Suprapubic skin (tissue), 4 donors: ENCODE measurements around the gene PARN.

ENCODE experiments used
- CTCF ChIP-seq, 2 donors: fragments of 200-600 bp in 1 of 2; fragments of 450-650 bp in 1 of 2; sonication (generic) in 1 of 2; IDR thresholded peaks; one replicate each; pipeline ENCODE4 v1.5.1; 2016 to 2019; ENCODE audit warnings: antibody characterized with exemption in 2 of 2, mild to moderate bottlenecking in 1 of 2, moderate library complexity in 1 of 2
- EP300 ChIP-seq: sonication (generic); formaldehyde crosslinking; IDR thresholded peaks from one replicate; pipeline ENCODE4 v1.6.1; 2017; ENCODE audit warnings: antibody characterized with exemption
- POLR2A ChIP-seq, 2 donors: fragments of 450-650 bp; IDR thresholded peaks; one replicate each; pipeline ENCODE4 v1.6.1; 2017; ENCODE audit warnings: antibody characterized with exemption in 2 of 2, mild to moderate bottlenecking in 2 of 2, moderate library complexity in 2 of 2
- POLR2AphosphoS5 ChIP-seq, 3 donors: sonication (generic); formaldehyde crosslinking; IDR thresholded peaks; one replicate each; pipeline ENCODE4 v1.6.1; 2017; ENCODE audit warnings: antibody characterized with exemption in 3 of 3

- no peak for TF ChIP-seq EP300
- TF ChIP-seq CTCF (IDR thresholded peaks at IDR 0.05): peak; percentile 52 to 68
- no peak for TF ChIP-seq POLR2A (IDR thresholded peaks at IDR 0.05)
- peak in 2 of 3 donors; percentile 54 to 82 for TF ChIP-seq POLR2AphosphoS5 (IDR thresholded peaks at IDR 0.05)
Measured at GRCh38 chr16:14529010-14529669, 100.9 kb downstream of the PARN start.
